ENCODE results near the gene PACS2. TPM values are rescaled to one million over a fixed set of nuclear protein-coding genes. Genes with fewer than 3 reads are reported as not detected.

PACS2 gene
- total RNA-seq, 1 experiment from 2014 or later, result 72.5 TPM

GRCh38 chr14:105378199-105378598, 63.7 kb downstream of the PACS2 start:
- Mint-ChIP-seq H3K27ac (no peak overlapping the region; a peak in 1 of 7 replicates), H3K36me3 (ENCODE audit: insufficient read depth in 1 of 3, low read depth in 3 of 3) (peaks cover 7 to 23% (median 17%) of the 10 kb centered on the region in 3 experiments), H3K4me3 (no peak overlapping the region), H3K27me3 (ENCODE audit: low read depth) (peaks cover 8% of the 10 kb centered on the region; the same call in 1 of the 2 replicates), H3K9me3 (peaks cover 6 to 8% of the 10 kb centered on the region in 2 experiments; a peak in 4 of 5 replicates), H3K4me1 (peaks cover 8% of the 10 kb centered on the region in 2 experiments)
- no peak for DNase-seq
- no peak overlapping the region for H3T11ph ChIP-seq (ENCODE audit: low read length)
- no peak overlapping the region for H4K5ac ChIP-seq (ENCODE audit: insufficient read length, low read depth, low read length)
- no peak overlapping the region for H2BK20ac ChIP-seq (ENCODE audit: low read depth, low read length, poor library complexity, severe bottlenecking)
- H2AK5ac ChIP-seq (ENCODE audit: insufficient read length, low read length), result no peak overlapping the region
- no peaks in the 10 kb centered on the region for H3K23me2 ChIP-seq (ENCODE audit: insufficient read length, low read depth, low read length, poor library complexity, severe bottlenecking)
- H2BK5ac ChIP-seq (ENCODE audit: insufficient read length, low read length), result no peak overlapping the region
- no peak overlapping the region for H2BK120ac ChIP-seq (ENCODE audit: low read depth, low read length, poor library complexity, severe bottlenecking)
- no peaks in the 10 kb centered on the region for H3K79me2 ChIP-seq (ENCODE audit: insufficient read depth, low read length)
- H2BK15ac ChIP-seq (ENCODE audit: low read depth, low read length), result no peak overlapping the region
- no peak overlapping the region for H4K91ac ChIP-seq (ENCODE audit: insufficient read length, low read depth, low read length)
- H3K4me1 ChIP-seq (ENCODE audit: insufficient read depth, low read length), result peaks cover 2% of the 10 kb centered on the region; the same call in 1 of the 2 replicates
- H2AFZ ChIP-seq (ENCODE audit: low read length), result no peak overlapping the region
- no peak overlapping the region for H3K27ac ChIP-seq (ENCODE audit: insufficient read length, low read depth, low read length)
- no CpG with 5 or more reads among the region's 11 CpGs for WGBS (ENCODE audit: extremely low coverage, insufficient read length, low lambda C conversion rate)
- H3K4ac ChIP-seq (ENCODE audit: low read depth, low read length), result no peak overlapping the region
- no peak overlapping the region for H4K8ac ChIP-seq (replicated peaks; ENCODE audit: insufficient read length, low read depth, low read length)
- H3K4me2 ChIP-seq (ENCODE audit: insufficient read depth, insufficient read length, low read length), result no peak overlapping the region
- no peak overlapping the region for H3K9ac ChIP-seq (ENCODE audit: extremely low read depth, insufficient read length, low read length)
- H3K79me1 ChIP-seq (ENCODE audit: insufficient read depth, low read depth, low read length, poor library complexity, severe bottlenecking), result no peaks in the 10 kb centered on the region
- no peak overlapping the region for H3K18ac ChIP-seq (ENCODE audit: insufficient read length, low read depth, low read length)
- no peak overlapping the region; the same call in 1 of the 2 replicates for H3K14ac ChIP-seq (ENCODE audit: insufficient read depth, low read length)
- TF ChIP-seq CTCF (conservative IDR thresholded peaks at IDR 0.05), result no peak
- no peak overlapping the region for H3K23ac ChIP-seq (ENCODE audit: insufficient read length, low read depth, low read length)
- no peaks in the 10 kb centered on the region for H3K27me3 ChIP-seq (ENCODE audit: insufficient read depth, low read length)
- H4K20me1 ChIP-seq (ENCODE audit: control insufficient read depth, insufficient read depth, insufficient read length), result no peaks in the 10 kb centered on the region
- H3K9me3 ChIP-seq (ENCODE audit: control insufficient read depth, low read depth, low read length), result no peaks in the 10 kb centered on the region
- H3K56ac ChIP-seq (ENCODE audit: insufficient read length, low read depth, low read length), result no peak overlapping the region
- H2BK12ac ChIP-seq (ENCODE audit: insufficient read length, low read depth, low read length), result no peak overlapping the region
